Stimulated activated CD4-positive, alpha-beta T cell treated with anti-CD3 and anti-CD28 coated beads, TNF-alpha, amount 100 ng/mL, for 1 hour (primary cell): Measurements from ENCODE around the gene PSPN.

Experiments
- DNase-seq, 3 donors: peaks; one replicate each; pipeline ENCODE4 v3.0.0-alpha.2; 2020; ENCODE audit warnings: low read depth in 3 of 3, low spot score in 1 of 3

PSPN gene

DNA sequence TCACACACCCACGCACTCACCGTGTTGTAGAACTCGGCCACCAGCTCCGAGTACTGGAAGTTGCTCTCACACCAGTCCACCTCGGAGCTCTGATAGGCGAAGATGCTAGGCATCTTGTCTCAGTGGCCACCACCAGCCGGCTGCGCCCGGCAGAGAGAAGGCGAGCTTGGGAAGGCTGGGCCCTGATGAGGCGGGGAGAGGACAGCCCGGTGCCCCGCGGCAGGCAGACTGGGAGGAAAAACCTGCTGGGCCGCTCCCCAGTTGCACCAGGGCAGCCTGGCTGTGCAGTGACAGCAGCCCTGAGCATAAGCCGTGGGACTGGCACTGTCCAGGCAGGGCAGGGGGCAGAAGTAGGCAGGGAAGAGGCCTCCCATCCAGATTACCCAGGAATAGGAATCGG lies 42.3 kb downstream of the PSPN start, which contains the start of gene ACER1:
Gene ACER1, minus strand, starts transcription at position 174 of the 400 bp plus-strand sequence. Its CDS starts 61 bp downstream, at position 113.
- DNase-seq = no peak

DNA sequence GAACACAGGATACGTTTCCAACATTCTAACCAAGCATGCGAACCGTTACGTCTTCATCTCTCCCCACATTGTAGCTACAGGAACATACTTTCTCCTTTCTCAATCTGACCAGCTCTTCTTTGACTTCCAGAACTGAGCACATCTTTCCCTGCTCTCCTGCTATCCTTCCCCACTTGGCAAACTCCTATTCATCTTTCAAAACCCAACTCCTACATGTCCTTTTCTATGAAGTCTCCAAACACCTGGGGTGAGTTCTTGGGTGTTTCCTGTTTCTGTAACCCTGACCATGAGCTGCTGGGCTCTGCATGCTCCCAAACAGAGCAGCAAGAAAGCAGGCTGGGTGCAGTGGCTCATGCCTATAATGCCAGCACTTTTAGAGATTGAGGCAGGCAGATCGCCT lies 48.9 kb downstream of the PSPN start:
- no peak for DNase-seq

DNA sequence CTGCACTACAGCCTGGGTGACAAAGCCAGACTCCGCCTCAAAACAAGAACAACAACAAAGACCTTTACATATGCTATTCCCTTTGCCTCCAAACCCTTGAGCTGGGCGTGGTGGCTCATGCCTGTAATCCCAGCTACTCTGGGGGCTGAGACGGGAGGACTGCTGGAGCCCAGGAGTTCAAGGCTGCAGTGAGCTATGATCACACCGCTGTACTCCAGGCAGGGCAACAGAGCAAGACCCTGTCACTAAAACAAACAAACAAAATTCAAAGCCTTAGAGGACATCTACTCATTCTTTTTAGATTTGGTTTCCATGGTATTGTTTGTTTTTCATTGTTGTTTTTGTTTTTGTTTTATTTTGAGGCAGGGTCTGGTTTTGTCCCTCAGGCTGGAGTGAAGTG lies 50.1 kb downstream of the PSPN start:
- DNase-seq = no peak
